ENCODE measurements around the gene ZMIZ1. TPM values are rescaled to one million over a fixed set of nuclear protein-coding genes. Genes with fewer than 3 reads are reported as not detected.
A peak's percentile ranks its signal among the peaks of the same experiment; 100 is the strongest.
"Not testable (repeated sequence)": the region's sequence is repeated elsewhere in the genome, so short reads cannot be mapped to it uniquely, and the experiment has no call there.

ZMIZ1 gene
- total RNA-seq, 1 experiment from 2014 or later, result 22.4 TPM

DNA sequence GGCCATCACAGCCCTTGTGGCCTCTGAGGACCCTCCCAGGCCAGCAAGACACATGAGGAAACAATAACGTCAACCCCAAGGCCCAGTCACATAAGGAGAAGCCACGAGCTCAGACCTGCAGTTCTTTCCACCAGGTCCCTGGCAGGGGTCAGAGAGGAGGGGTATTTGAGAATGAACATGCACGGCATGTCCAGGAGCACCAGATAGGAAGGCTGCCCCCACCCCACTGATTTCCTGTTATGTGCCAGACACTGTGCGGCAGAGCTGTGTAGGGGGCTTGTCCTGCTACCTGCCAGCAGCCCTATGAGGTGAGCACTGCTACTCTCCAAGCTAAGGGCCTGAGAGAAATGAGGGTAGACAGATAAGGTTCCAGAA lies 40.7 kb upstream of the ZMIZ1 start:
- Histone ChIP-seq H3K36me3 (no peaks in the 10 kb centered on the region), H3K9me3 (no peaks in the 10 kb centered on the region), H3K4me3 (no peak overlapping the region), H3K27me3 (no peaks in the 10 kb centered on the region)
- no peak for DNase-seq

DNA sequence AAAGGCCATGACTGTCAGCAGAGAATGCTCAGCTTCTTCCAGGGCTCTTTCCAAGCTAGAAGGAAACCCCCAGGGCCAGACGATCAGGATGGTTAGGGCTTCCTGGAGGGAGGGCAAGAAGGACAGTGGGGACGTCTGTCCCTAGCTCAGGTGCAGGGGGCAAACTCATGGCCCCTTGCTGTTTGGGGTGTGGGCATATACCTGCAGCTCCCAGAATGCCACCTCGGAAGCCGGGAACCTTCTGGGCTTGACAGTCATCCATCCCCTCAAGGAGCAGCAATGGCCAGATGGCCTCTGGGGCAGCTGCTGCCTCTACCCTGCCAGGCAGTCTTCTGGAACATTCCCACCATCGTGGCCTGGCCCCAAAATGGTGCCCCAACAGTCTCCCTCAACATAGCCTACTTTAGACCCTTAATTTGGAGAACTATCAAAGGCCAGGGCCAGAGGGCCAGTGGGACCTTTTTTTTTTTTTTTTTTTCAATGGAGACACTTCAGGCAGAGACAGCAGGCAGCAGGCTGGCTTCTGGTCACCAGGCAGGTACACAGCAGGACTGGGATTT lies 40.2 kb upstream of the ZMIZ1 start:
- no peak overlapping the region for H3K4me3 ChIP-seq
- DNase-seq, result no peak
- no peaks in the 10 kb centered on the region for H3K27me3 ChIP-seq
- H3K36me3 ChIP-seq, result no peaks in the 10 kb centered on the region
- H3K9me3 ChIP-seq, result no peaks in the 10 kb centered on the region

DNA sequence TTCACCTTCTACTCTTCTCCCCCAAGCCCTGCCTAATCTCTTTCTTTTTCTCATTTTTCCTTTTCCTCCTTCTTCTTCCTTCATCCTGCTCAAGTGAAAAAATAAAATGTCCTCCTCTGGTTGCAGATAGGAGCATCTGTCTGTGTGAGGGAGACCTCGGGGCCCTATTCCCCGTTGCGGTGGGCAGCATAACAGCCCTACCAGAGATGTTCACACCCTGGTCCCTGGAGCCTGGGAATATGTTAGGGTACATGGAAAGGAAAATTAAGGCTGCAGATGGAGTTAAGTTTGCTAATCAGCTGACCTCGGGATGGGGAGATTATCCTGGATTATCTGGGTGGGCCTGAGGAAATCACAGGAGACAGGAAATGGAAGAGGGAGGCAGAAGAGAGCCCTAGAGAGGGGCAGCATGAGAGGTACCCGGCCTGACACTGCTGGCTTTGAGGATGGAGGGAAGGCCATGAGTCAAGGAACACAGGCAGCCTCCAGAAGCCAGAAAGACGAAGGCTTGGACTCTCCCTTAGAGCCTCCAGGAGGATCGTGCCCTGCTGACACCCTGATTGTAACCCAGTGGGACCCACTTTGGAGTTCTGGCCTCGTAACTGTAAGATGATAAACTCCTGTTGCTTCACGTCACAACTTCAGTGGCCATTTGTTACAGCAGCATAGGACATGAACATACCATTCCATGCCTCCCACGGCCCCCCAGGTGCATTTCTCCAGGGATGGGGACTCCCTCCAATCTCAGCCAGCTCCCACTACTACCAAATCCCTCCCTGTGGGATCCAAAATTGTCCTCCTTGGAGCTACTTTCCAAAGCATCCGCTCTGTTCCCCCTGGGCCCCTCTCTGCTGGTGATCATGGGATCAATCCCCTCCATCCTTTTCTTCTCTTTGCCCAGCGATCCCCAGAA lies 39.0 kb upstream of the ZMIZ1 start:
- Histone ChIP-seq H3K27me3 (no peaks in the 10 kb centered on the region), H3K9me3 (no peaks in the 10 kb centered on the region), H3K36me3 (no peaks in the 10 kb centered on the region), H3K4me3 (no peak overlapping the region)
- no peak for DNase-seq

DNA sequence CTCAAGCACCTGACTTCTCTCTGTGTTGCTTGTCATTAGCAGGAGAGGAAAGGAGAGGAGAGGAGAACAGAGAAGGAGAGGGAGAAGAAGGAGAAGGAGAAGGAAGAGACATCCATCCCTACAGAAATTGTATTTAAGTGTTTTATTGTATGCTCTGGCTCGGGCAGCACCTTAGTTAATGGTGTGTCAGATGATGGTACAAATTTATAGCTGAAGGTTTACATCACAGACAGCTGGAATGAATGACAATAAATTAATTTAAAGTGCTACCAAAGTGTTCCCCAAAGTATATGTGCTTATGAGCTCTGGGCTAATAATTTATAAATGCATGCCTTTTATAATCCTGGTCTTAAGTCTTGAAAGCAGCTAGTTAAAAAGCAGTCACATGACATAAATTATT lies 38.1 kb upstream of the ZMIZ1 start:
- H3K9me3 ChIP-seq, result no peaks in the 10 kb centered on the region

DNA sequence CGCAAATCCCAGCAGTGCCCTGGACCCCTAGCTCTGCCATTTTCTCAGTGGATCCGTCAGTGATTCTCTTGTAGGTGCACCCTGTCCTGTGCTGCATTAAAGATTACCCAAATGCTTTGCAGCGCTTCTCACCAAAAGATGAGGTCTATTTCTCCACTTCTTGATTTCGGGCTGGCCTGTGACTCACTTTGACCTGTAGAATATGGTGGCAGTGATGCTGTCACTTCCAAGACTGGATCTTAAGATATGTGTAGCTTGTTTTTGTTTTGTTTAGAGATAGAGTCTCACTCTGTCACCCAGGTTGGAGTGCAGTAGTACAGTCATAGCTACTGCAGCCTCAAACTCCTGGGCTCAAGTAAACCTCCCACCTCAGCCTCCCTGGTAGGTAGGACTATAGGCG lies 37.0 kb upstream of the ZMIZ1 start:
- DNase-seq, result no peak
- no peaks in the 10 kb centered on the region for H3K9me3 ChIP-seq
- H3K4me3 ChIP-seq, result no peak overlapping the region
- H3K36me3 ChIP-seq, result no peaks in the 10 kb centered on the region
- H3K27me3 ChIP-seq, result no peaks in the 10 kb centered on the region

More for the DNA sequence above, 38.1 kb upstream of the ZMIZ1 start:
- no peak for DNase-seq
- H3K27me3 ChIP-seq, result no peaks in the 10 kb centered on the region
- H3K4me3 ChIP-seq, result no peak overlapping the region
- no peaks in the 10 kb centered on the region for H3K36me3 ChIP-seq

DNA sequence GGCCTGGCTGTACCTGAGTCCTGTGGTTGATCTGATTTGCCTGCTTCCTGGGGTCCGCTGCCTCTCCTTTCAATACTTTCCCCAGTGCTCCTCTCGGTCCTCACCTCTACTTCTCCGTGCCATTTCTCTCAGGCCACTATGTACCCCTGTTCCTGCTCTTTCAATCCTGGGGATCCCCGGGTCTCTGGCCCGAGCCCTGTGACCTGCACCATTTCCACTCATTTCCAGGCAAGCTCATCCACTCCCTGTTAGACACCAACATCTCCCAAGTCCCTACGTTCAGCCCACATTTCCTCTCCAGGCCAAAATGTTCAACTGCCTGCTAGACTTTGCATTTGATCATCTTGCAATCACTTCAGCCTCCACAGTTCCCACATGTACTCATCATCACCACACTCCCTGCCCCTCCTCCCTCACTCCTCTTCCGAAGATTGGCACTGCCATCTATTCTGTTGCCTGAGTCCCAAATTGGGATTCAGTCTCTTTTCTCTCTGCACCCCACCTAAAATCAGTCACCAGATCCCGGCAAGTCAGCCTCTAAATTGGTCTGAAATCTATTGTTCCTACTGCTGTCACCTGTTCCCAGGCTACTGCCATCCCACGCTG lies 34.4 kb upstream of the ZMIZ1 start:
- DNase-seq, result no peak
- Histone ChIP-seq H3K9me3 (no peaks in the 10 kb centered on the region), H3K36me3 (no peaks in the 10 kb centered on the region), H3K27me3 (no peaks in the 10 kb centered on the region), H3K4me3 (no peak overlapping the region)

DNA sequence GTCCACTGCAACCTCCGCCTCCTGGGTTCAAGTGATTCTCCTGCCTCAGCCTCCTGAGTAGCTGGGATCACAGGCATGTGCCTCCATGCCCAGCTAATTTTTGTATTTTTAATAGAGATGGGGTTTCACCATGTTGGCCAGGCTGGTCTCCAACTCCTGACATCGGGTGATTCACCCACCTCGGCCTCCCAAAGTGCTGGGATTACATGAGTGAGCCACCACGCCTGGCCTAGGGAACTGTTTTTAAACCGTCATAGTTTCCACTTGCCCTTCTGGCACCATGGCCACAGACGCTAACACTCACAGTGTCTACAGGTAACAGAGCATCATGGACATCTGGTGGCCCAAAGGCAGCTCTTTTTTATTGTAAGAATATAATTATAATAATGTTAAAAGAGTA lies 32.4 kb upstream of the ZMIZ1 start:
- peak; percentile 62 for DNase-seq
- not testable (repeated sequence) for H3K36me3 ChIP-seq, H3K4me3 ChIP-seq, H3K9me3 ChIP-seq, H3K27me3 ChIP-seq

DNA sequence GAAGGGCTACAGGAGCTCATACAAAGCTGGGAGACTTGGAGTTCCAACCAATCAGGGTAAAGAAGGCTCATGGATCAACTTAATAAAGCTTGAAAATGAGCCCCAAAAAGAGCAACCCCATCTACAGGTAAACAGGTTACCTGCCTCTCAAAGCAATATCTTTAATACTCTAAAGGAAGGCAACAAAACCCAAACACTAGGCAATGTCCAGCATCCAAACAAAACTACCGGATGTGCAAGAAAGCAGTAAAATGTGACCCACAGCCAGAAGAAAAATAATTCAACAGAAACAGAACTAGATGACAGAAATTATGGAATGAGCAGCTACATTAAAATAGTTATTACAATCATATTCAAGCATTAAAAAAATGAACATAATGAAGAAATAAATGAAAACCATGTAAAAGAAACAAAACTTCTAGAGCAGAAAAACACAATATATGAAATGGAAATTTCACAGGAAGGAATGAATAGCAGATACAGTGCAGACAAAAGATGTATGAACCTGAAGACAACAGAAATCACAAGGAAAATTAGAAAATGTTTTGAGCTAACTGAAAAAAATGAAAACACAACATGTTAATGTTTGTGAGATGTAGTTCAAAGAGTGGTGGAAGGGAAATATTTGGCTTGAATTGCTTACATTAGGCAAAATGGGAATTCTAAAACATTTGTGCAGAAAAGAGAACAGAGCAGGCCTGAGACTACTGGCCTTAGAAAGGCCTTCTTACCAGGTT lies 30.5 kb upstream of the ZMIZ1 start:
- Histone ChIP-seq H3K4me3 (no peak overlapping the region), H3K9me3 (no peaks in the 10 kb centered on the region), H3K27me3 (no peaks in the 10 kb centered on the region), H3K36me3 (no peaks in the 10 kb centered on the region)
- DNase-seq, result no peak

DNA sequence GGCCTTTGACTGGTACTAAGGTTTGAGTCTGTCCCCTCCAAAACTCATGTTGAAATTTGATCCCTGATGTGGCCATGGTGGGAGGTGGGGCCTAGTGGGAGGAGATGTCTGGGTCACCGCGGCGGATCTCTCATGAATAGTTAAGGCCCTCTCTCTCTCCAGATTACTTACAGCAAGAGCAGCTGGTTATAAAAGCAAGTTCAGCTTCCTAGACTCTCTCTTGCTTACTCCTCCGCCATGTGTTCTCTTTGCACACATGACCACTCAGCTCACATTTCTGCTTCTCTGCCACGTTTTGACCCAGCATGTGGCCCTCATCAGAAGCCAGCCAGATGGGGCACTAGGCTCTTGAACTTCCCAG lies 29.9 kb upstream of the ZMIZ1 start:
- Histone ChIP-seq H3K4me3 (no peak overlapping the region), H3K36me3 (no peaks in the 10 kb centered on the region), H3K27me3 (no peaks in the 10 kb centered on the region), H3K9me3 (no peaks in the 10 kb centered on the region)
- no peak for DNase-seq

DNA sequence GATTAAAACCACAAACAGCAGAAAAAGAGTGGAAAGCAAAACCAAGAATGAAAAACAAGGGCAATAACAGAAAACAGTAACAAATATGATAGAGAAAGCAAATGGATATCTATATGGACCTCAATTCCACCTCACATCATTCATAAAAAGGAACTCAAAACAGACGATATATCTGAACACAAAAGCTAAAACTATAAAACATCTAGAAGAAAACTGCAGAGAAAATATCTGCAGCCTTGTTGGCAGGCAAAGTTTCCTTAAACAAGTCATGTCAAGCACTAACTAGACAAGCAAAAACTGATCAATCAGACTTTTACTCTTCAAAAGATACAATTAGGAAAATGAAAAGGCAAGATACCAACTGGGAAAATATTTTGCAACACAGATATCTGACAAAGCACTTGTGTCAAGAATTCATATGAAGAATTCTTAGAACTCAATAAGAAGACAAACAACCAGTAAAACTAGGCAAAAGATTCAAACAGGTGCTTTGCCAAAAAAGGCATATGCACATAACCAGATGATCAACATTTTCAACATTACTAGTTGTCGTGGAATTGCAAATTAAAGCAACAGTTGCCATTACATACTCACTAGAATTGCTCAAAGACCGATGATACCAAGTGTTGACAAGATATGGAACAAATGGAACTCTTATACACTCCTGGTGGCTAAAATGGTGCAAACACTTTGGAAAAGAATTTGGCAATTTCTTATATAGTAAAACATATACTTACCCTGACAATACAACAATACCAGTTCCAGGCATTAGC lies 25.9 kb upstream of the ZMIZ1 start:
- Histone ChIP-seq H3K36me3 (no peaks in the 10 kb centered on the region), H3K9me3 (no peaks in the 10 kb centered on the region), H3K4me3 (no peak overlapping the region), H3K27me3 (no peaks in the 10 kb centered on the region)
- DNase-seq, result no peak

DNA sequence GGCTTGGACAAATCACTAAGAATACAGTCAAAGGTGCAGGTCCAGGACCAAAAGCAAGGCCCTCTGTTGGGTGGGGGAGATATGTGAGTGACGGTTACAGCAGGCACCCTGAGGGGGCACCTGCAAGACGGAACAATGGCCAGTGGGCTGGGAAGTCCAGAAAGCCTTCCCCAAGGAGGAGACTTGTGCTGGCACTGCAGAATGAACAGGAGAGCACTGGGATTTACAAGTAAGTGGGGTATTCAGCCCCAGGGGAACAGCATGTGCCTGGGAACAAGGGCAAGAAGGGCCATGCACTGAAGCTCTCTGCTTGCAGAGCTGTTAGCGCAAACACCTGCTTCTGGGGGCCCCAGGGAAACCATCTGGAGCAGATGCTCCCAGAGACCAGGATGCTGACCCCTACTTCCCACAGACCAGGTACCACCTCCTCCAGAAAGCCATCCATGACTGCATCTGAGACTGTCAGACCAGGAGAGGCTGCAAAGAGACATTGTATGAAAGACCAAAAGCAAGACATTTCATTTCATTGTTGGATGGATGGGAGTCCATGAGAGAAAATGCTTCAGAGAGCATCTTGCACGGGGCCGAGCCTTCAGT lies 24.6 kb upstream of the ZMIZ1 start:
- Histone ChIP-seq H3K27me3 (no peaks in the 10 kb centered on the region), H3K4me3 (no peak overlapping the region), H3K36me3 (no peaks in the 10 kb centered on the region), H3K9me3 (no peaks in the 10 kb centered on the region)
- no peak for DNase-seq

DNA sequence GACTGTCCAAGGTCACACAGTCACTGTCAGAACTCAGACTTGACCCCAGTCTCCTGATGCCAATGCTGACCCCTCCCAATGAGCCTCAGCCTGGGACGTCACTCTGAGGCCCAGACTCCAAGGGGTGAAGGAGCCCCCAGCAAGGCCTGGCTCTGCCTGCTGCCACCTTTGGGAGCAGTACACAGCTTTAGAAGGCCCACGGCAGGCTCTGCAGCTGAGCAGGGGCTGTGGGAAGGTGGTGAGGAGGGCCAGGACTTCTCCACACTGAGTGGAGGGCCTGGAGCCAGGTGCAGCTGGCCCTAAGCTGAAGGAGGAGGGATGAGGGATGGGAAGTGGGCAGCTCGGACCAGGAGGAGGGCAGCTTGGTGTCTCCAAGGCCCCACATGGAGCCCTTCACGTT lies 23.9 kb upstream of the ZMIZ1 start:
- no peak overlapping the region for H3K4me3 ChIP-seq
- no peaks in the 10 kb centered on the region for H3K9me3 ChIP-seq
- no peak for DNase-seq
- H3K27me3 ChIP-seq, result no peaks in the 10 kb centered on the region
- H3K36me3 ChIP-seq, result no peaks in the 10 kb centered on the region

DNA sequence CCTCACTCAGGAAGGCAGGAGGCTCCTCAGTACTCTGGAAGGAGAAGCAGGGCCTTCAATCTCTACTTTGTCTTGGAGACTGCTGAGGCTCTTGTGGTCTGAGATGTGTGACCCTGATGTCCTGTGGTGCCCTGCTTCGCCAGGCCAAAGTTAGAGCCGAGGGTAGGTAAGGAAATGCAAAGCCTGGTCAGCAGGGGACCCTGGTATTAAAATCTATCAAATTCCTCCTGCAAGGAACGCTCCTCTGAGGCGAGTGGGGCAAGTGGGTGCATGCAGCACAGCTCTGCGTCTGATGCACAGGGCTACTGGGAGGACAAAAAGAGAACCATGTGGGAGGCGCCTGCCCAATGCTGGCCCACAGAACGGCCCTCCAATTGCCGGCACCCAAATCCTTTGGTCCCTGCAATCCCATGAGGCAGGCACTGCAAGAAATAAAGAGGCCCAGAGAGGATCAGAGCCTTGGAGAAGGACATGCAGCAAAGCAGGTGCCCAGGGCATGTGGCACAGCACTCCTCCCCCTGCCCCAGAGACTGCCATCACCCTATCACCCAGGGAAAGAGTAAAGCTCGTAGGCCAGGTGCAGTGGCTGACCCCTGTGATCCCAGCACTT lies 23.1 kb upstream of the ZMIZ1 start:
- DNase-seq, result no peak
- Histone ChIP-seq H3K4me3 (no peak overlapping the region), H3K27me3 (no peaks in the 10 kb centered on the region), H3K36me3 (no peaks in the 10 kb centered on the region), H3K9me3 (no peaks in the 10 kb centered on the region)

DNA sequence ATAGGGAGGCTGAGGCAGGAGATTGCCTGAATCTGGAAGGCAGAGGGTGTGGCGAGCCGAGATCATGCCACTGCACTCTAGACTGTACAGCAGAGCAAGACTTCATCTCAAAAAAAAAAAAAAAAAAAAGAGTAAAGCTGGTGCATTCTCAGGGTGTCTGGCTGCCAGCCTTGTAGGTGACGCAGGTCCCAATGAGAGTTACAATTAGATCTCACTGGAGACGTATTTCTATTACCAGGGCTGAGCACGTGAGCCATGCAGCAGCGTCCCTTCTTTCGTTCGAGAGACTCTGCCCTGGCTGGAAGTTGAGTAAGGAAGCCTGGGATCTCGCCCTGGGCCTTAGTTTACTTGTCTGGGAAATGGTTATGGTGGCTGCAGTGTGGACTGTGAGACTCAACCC lies 22.4 kb upstream of the ZMIZ1 start:
- H3K4me3 ChIP-seq, result no peak overlapping the region
- no peaks in the 10 kb centered on the region for H3K27me3 ChIP-seq
- no peaks in the 10 kb centered on the region for H3K36me3 ChIP-seq
- H3K9me3 ChIP-seq, result no peaks in the 10 kb centered on the region
- DNase-seq, result no peak

DNA sequence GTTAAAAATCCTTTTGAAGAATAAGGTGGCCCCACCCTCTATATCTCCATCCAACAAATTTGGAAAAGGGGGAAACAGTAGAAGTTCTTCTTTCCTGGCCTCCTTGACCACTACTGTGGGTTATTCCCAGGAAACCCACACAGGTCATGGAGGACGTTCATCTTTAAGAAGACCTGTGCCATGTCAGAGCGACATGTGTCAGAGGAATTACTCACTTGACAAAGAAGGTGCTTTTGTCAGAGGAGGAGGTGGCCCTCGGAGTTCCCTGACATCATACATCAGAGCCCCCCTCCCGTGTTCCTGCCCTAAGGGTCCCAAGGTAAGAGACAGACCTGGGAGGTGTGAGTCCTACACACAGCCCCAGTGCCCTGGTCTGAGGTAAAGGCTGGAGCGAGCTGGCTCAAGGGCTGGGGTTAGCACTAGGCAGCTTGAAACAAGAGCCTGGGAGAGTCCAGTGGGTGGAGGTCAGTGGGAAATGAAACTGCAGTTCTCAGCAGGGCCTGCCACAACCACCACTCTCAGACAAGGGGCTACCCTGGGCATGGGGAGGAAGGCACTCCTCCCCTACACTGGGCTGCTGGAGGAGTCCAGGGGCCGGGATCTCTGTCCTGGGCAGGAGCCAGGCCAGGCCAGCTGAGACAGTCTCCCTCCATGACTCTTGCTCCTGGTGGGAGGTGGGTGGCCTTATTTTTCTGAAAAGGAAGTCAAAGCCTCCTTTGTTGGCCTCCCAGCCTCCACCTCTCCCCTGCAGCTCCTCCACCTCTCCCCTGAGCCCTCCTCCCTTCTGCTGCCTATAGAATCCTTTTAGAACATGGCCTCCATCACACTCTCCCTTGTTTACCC lies 21.8 kb upstream of the ZMIZ1 start:
- DNase-seq, result no peak
- Histone ChIP-seq H3K4me3 (no peak overlapping the region), H3K36me3 (no peaks in the 10 kb centered on the region), H3K27me3 (no peaks in the 10 kb centered on the region), H3K9me3 (no peaks in the 10 kb centered on the region)
